ENCODE measurements around the gene PCMT1. TPM values are rescaled to one million over a fixed set of nuclear protein-coding genes. Genes with fewer than 3 reads are reported as not detected.

The PCMT1 gene
- total and polyA plus RNA-seq, 2 of the 8 experiments (the other 6 are each of a cell fraction or from before 2014, with no cell fraction given), result 84.3 to 91.3 TPM

DNA sequence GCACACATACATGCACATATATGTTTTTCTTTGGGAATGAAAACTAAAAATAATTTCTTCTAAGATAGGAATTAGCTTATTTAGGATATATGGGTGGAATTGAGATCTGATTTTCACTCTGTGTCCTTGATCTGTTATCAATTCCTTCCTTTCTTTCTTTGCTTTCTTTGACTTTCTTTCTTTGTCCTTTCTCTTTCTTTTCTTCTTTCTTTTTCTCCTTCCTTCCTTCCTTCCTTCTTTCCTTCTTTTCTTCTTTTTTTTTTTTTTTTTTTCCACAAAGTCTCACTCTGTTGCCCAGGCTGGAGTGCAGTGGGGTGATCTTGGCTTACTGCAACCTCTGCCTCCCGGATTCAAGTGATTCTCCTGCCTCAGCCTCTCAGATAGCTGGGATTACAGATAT lies 28.1 kb downstream of the PCMT1 start:
- peaks cover 0 to 23% (median 6%) of the 10 kb centered on the region in 4 experiments; a peak in 2 of 8 replicates for H3K36me3 ChIP-seq (ENCODE audit: control insufficient read depth in 2 of 4, insufficient read depth in 4 of 4, low read length in 3 of 4)

More for the DNA sequence above, 28.1 kb downstream of the PCMT1 start:
- Histone ChIP-seq H3K9ac (replicated peaks in 1 of 4; ENCODE audit: extremely low read depth in 1 of 4, low read depth in 3 of 4, low read length in 3 of 4) (no peak overlapping the region), H3K14ac (ENCODE audit: insufficient read length) (no peak overlapping the region), H4K5ac (ENCODE audit: insufficient read length, low read depth, low read length) (no peak overlapping the region), H2BK15ac (ENCODE audit: low read length) (no peak overlapping the region), H3K79me2 (ENCODE audit: control insufficient read depth in 1 of 2, insufficient read depth in 2 of 2, low read length in 2 of 2) (no peaks in the 10 kb centered on the region), H4K8ac (ENCODE audit: extremely low read depth, insufficient read depth, low read length) (no peak overlapping the region), H2BK120ac (replicated peaks; ENCODE audit: low read depth, low read length) (no peak overlapping the region), H2BK5ac (ENCODE audit: low read depth, low read length) (no peak overlapping the region), H2BK20ac (ENCODE audit: low read length) (no peak overlapping the region), H3K27ac (ENCODE audit: low read depth, low read length) (no peak overlapping the region), H3K4ac (replicated peaks; ENCODE audit: insufficient read length, low read depth, low read length) (no peak overlapping the region), H3K23me2 (ENCODE audit: low read depth, low read length) (no peaks in the 10 kb centered on the region), H2AFZ (ENCODE audit: low read length) (no peak overlapping the region), H3K27me3 (replicated peaks in 1 of 4; ENCODE audit: control insufficient read depth in 3 of 4, extremely low read depth in 1 of 4, insufficient read depth in 3 of 4, low read length in 3 of 4) (no peaks in the 10 kb centered on the region), H3K23ac (ENCODE audit: insufficient read length) (no peak overlapping the region), H3K18ac (ENCODE audit: extremely low read depth, low read length) (no peak overlapping the region), H3K9me3 (ENCODE audit: insufficient read depth in 2 of 2, low read depth in 1 of 2, low read length in 1 of 2) (no peaks in the 10 kb centered on the region), H3K56ac (replicated peaks; ENCODE audit: insufficient read length, low read depth, low read length) (no peak overlapping the region), H3K4me2 (ENCODE audit: insufficient read depth in 1 of 2, low read depth in 2 of 2, low read length in 2 of 2) (no peak overlapping the region), H3K79me1 (ENCODE audit: low read depth, low read length) (no peaks in the 10 kb centered on the region), H4K91ac (replicated peaks; ENCODE audit: insufficient read length, low read length) (no peak overlapping the region), H2BK12ac (ENCODE audit: low read depth, low read length) (no peak overlapping the region), H3K4me3 (ENCODE audit: extremely low read depth in 1 of 4, insufficient read depth in 2 of 4, low read depth in 3 of 4, low read length in 4 of 4) (no peak overlapping the region), H4K20me1 (replicated peaks in 1 of 2; ENCODE audit: control insufficient read depth in 1 of 2, insufficient read depth in 2 of 2, low read length in 2 of 2) (no peaks in the 10 kb centered on the region), H2AK5ac (ENCODE audit: low read depth, low read length) (no peak overlapping the region), H3K4me1 (replicated peaks in 1 of 4; ENCODE audit: control insufficient read depth in 3 of 4, insufficient read depth in 4 of 4, low read length in 3 of 4) (no peaks in the 10 kb centered on the region)
- ChIA-PET POLR2A (ENCODE audit: partially characterized antibody) (no interaction called here), CTCF (ENCODE audit: partially characterized antibody) (no interaction called here)
- TF ChIP-seq SIN3A (conservative IDR thresholded peaks at IDR 0.05 in 1 of 2, IDR thresholded peaks at IDR 0.05 in 1 of 2; ENCODE audit: low read depth in 1 of 2, low read length in 2 of 2) (no peak), RNF2 (IDR thresholded peaks at IDR 0.05; ENCODE audit: borderline replicate concordance, low read depth, low read length, missing control alignments, poor library complexity, severe bottlenecking) (no peak)
- FAIRE-seq, result no peak
- 88% methylated on average over 1 of the region's 1 CpG; no CpG with 5 or more reads in 1 of the 2 experiments for WGBS, 2 experiments (ENCODE audit: extremely low coverage in 1 of 2, insufficient coverage in 1 of 2, insufficient read length in 1 of 2, insufficient replicate concordance in 2 of 2, low coverage in 1 of 2, low lambda C conversion rate in 2 of 2, missing lambda C conversion rate in 1 of 2)
- no peak for DNase-seq (ENCODE audit: low read depth in 1 of 2, low spot score in 2 of 2)

Data from H1 (cell line).